HepG2 (cell line): ENCODE data around the gene RBM47. TPM values are rescaled to one million over a fixed set of nuclear protein-coding genes. Genes with fewer than 3 reads are reported as not detected.
A peak's percentile ranks its signal among the peaks of the same experiment; 100 is the strongest.

Source experiments
- ARNT2 ChIP-seq: sonication (generic); formaldehyde crosslinking; IDR thresholded peaks from 2 replicates; pipeline ENCODE4 v1.8.0; 2022; ENCODE audit warnings: mild to moderate bottlenecking, low read depth, missing genetic modification reagents, moderate library complexity
- DBP ChIP-seq: sonication (generic); formaldehyde crosslinking; IDR thresholded peaks from 2 replicates; pipeline ENCODE4 v1.4.0; 2020; ENCODE audit warnings: missing genetic modification reagents; ENCODE audit errors: not compliant biosample characterization
- DZIP1 ChIP-seq: sonication (generic); formaldehyde crosslinking; IDR thresholded peaks from 2 replicates; pipeline ENCODE4 v1.5.0; 2020; ENCODE audit warnings: mild to moderate bottlenecking, missing genetic modification reagents
- ISX ChIP-seq: sonication (generic); formaldehyde crosslinking; conservative IDR thresholded peaks from 2 replicates; pipeline ENCODE4 v1.5.0; 2020; ENCODE audit warnings: missing genetic modification reagents
- KDM4B ChIP-seq: sonication (generic); formaldehyde crosslinking; IDR thresholded peaks from 2 replicates; pipeline ENCODE4 v1.4.0; 2020; ENCODE audit warnings: missing genetic modification reagents
- POGZ ChIP-seq: sonication (generic); formaldehyde crosslinking; IDR thresholded peaks from 2 replicates; pipeline ENCODE4 v1.4.0; 2020; ENCODE audit warnings: mild to moderate bottlenecking, missing genetic modification reagents
- PRDM15 ChIP-seq: sonication (generic); formaldehyde crosslinking; IDR thresholded peaks from 2 replicates; pipeline ENCODE4 v1.4.0; 2020; ENCODE audit warnings: missing genetic modification reagents
- RBAK ChIP-seq: sonication (generic); formaldehyde crosslinking; IDR thresholded peaks from 2 replicates; pipeline ENCODE4 v1.5.1; 2020; ENCODE audit warnings: mild to moderate bottlenecking, missing genetic modification reagents
- SMC3 ChIP-seq: IDR thresholded peaks from 2 replicates; pipeline ENCODE4 v1.6.1; 2011; ENCODE audit warnings: low read length, improper control_type of control experiment
- TBX2 ChIP-seq: sonication (generic); formaldehyde crosslinking; IDR thresholded peaks from 2 replicates; pipeline ENCODE4 v1.5.0; 2020; ENCODE audit warnings: missing genetic modification reagents, mild to moderate bottlenecking, borderline replicate concordance
- ZBTB42 ChIP-seq: sonication (generic); formaldehyde crosslinking; IDR thresholded peaks from 2 replicates; pipeline ENCODE4 v1.5.0; 2020; ENCODE audit warnings: mild to moderate bottlenecking, missing genetic modification reagents
- ZNF253 ChIP-seq: sonication (generic); formaldehyde crosslinking; IDR thresholded peaks from 2 replicates; pipeline ENCODE4 v1.8.0; 2022; ENCODE audit warnings: mild to moderate bottlenecking, missing genetic modification reagents, borderline replicate concordance
- ZNF343 ChIP-seq: sonication (generic); formaldehyde crosslinking; IDR thresholded peaks from 2 replicates; pipeline ENCODE4 v1.4.0; 2020; ENCODE audit warnings: mild to moderate bottlenecking, missing genetic modification reagents
- ZNF367 ChIP-seq: sonication (generic); formaldehyde crosslinking; IDR thresholded peaks from 2 replicates; pipeline ENCODE4 v1.4.0; 2020; ENCODE audit warnings: missing genetic modification reagents, borderline replicate concordance
- ZNF383 ChIP-seq: sonication (generic); formaldehyde crosslinking; IDR thresholded peaks from 2 replicates; pipeline ENCODE4 v1.4.0; 2020; ENCODE audit warnings: missing genetic modification reagents, mild to moderate bottlenecking, borderline replicate concordance
- ZNF432 ChIP-seq: sonication (generic); formaldehyde crosslinking; IDR thresholded peaks from 2 replicates; pipeline ENCODE4 v1.5.0; 2020; ENCODE audit warnings: missing genetic modification reagents, mild to moderate bottlenecking, borderline replicate concordance
- ZNF549 ChIP-seq: sonication (generic); formaldehyde crosslinking; IDR thresholded peaks from 2 replicates; pipeline ENCODE4 v1.5.0; 2020; ENCODE audit warnings: missing genetic modification reagents
- ZNF589 ChIP-seq: sonication (generic); formaldehyde crosslinking; conservative IDR thresholded peaks from 2 replicates; pipeline ENCODE4 v1.8.0; 2022; ENCODE audit warnings: mild to moderate bottlenecking, moderate library complexity, missing genetic modification reagents
- ZNF629 ChIP-seq: sonication (generic); formaldehyde crosslinking; conservative IDR thresholded peaks from 2 replicates; pipeline ENCODE4 v1.5.0; 2020; ENCODE audit warnings: missing genetic modification reagents
- ZNF660 ChIP-seq: sonication (generic); formaldehyde crosslinking; IDR thresholded peaks from 2 replicates; pipeline ENCODE4 v1.5.1; 2020; ENCODE audit warnings: mild to moderate bottlenecking, low read depth, missing genetic modification reagents, borderline replicate concordance
- ZNF7 ChIP-seq: IDR thresholded peaks from 2 replicates; pipeline ENCODE4 v1.6.1; 2016; ENCODE audit warnings: missing biosample characterization, missing genetic modification reagents
- ZNF790 ChIP-seq: sonication (generic); formaldehyde crosslinking; IDR thresholded peaks from 2 replicates; pipeline ENCODE4 v1.8.0; 2022; ENCODE audit warnings: missing genetic modification reagents, mild to moderate bottlenecking, borderline replicate concordance
- ZNF816 ChIP-seq: sonication (generic); formaldehyde crosslinking; IDR thresholded peaks from 2 replicates; pipeline ENCODE4 v1.8.0; 2022; ENCODE audit warnings: missing genetic modification reagents, mild to moderate bottlenecking, borderline replicate concordance
- polyA plus RNA-seq, 8 experiments: library from polyadenylated mRNA; depleted of rRNA in 3 of 8; stranded (reverse) in 7 of 8; unstranded in 1 of 8; fragments of >200 nt; fragmentation: Illumina TruSeq in 4 of 8; extraction: Trizol in 4 of 8; gene quantifications; 2 replicates each; pipeline versions ENCODE4 v1.2.1 to v1.2.3, GENCODE V29; 2011 to 2016; ENCODE audit warnings: low read depth in 4 of 8, missing spikeins in 1 of 8, mixed read lengths in 1 of 8; ENCODE audit not compliant: insufficient read depth in 1 of 8
- total RNA-seq, 5 experiments: library from RNA; depleted of rRNA; stranded (reverse); fragments of >200 nt; fragmentation: Illumina TruSeq; extraction: Trizol; gene quantifications; 2 replicates each; pipeline ENCODE4 v1.2.3, GENCODE V29; 2016; ENCODE audit warnings: low read depth in 1 of 5

The RBM47 gene
- total and polyA plus RNA-seq, 2 of the 13 experiments (the other 11 are each of a cell fraction or from before 2014, with no cell fraction given), result 1.2 to 2.5 TPM

- TF ChIP-seq DZIP1 (CRISPR knock-in tag) (no peak), ZNF816 (CRISPR knock-in tag) (no peak), ZNF549 (no peak), DBP (CRISPR knock-in tag) (no peak), ISX (no peak), ZNF790 (no peak), ZNF432 (no peak), ZNF383 (no peak), ZNF660 (CRISPR knock-in tag) (no peak), ZNF629 (peak; percentile 100), ARNT2 (CRISPR knock-in tag) (no peak), TBX2 (CRISPR knock-in tag) (peak; percentile 77), ZNF343 (CRISPR knock-in tag) (no peak), ZBTB42 (CRISPR knock-in tag) (no peak), POGZ (CRISPR knock-in tag) (peak; percentile 81), ZNF7 (CRISPR knock-in tag) (no peak), ZNF589 (CRISPR knock-in tag) (no peak), ZNF253 (CRISPR knock-in tag) (no peak), SMC3 (peak; percentile 31), RBAK (CRISPR knock-in tag) (no peak), KDM4B (CRISPR knock-in tag) (no peak), PRDM15 (CRISPR knock-in tag) (peak; percentile 77; the same call in 1 of the 2 replicates), ZNF367 (CRISPR knock-in tag) (no peak)
Measured at GRCh38 chr4:40576651-40577480, 52.8 kb downstream of the RBM47 start (continued).
